ENCODE data around the gene GET4. TPM values are rescaled to one million over a fixed set of nuclear protein-coding genes. Genes with fewer than 3 reads are reported as not detected.

Gene GET4
- polyA plus RNA-seq, 1 of the 3 experiments (the other 2 are of a cell fraction) = 63.1 TPM

- Histone ChIP-seq H3K4me1 (ENCODE audit: control insufficient read depth in 1 of 2, insufficient read depth in 2 of 2, low read depth in 1 of 2, low read length in 1 of 2) (peaks cover 0 to 10% of the 10 kb centered on the region in 2 experiments; a peak in 1 of 4 replicates), H3K4me3 (ENCODE audit: low read depth in 2 of 2, low read length in 1 of 2) (no peak overlapping the region), H3F3A (replicated peaks; ENCODE audit: insufficient read depth) (no peaks in the 10 kb centered on the region), H3K36me3 (replicated peaks in 1 of 2; ENCODE audit: control insufficient read depth in 1 of 2, insufficient read depth in 2 of 2, low read length in 1 of 2) (peaks cover 71 to 95% of the 10 kb centered on the region in 2 experiments), H3K9me3 (no peaks in the 10 kb centered on the region), H3K4me2 (no peak overlapping the region), H4K20me1 (ENCODE audit: insufficient read depth) (no peaks in the 10 kb centered on the region), H3K9me2 (no peaks in the 10 kb centered on the region), H3K79me2 (ENCODE audit: insufficient read depth) (peaks cover 13% of the 10 kb centered on the region; the same call in 1 of the 2 replicates), H3K27ac (ENCODE audit: low read depth in 2 of 2, low read length in 1 of 2) (no peak overlapping the region), H3K27me3 (ENCODE audit: insufficient read depth) (no peaks in the 10 kb centered on the region), H3K9ac (no peak overlapping the region), H2AFZ (ENCODE audit: low read depth) (no peak overlapping the region)
- POLR2A ChIA-PET = no interaction called here
- CTCF ChIA-PET = interaction anchor here (0.7 to 14.6 kb wide), 3 partner anchors 15 to 523 kb away, joined by 3 to 123 read pairs (median 4); no protein-coding TSS in a partner anchor
- TF ChIP-seq REST (IDR thresholded peaks at IDR 0.05; ENCODE audit: low read depth, low read length) (no peak), POLR2AphosphoS5 (IDR thresholded peaks at IDR 0.05; ENCODE audit: low read depth, low read length) (no peak), RAD21 (IDR thresholded peaks at IDR 0.05; ENCODE audit: low read length) (no peak), ELF1 (IDR thresholded peaks at IDR 0.05) (no peak), NFIC (IDR thresholded peaks at IDR 0.05; ENCODE audit: borderline replicate concordance) (no peak), JUND (IDR thresholded peaks at IDR 0.05) (no peak), MXI1 (IDR thresholded peaks at IDR 0.05; ENCODE audit: low read depth, low read length) (no peak), ZBTB33 (IDR thresholded peaks at IDR 0.05; ENCODE audit: borderline replicate concordance, low read depth) (no peak), NRF1 (IDR thresholded peaks at IDR 0.05; ENCODE audit: low read depth, low read length) (no peak), MAX (IDR thresholded peaks at IDR 0.05; ENCODE audit: low read depth) (no peak), GABPA (IDR thresholded peaks at IDR 0.05; ENCODE audit: low read depth) (no peak), USF2 (IDR thresholded peaks at IDR 0.05; ENCODE audit: borderline replicate concordance, low read depth, low read length) (no peak), CTCF (IDR thresholded peaks at IDR 0.05) (no peak), EZH2phosphoT487 (IDR thresholded peaks at IDR 0.05; ENCODE audit: borderline replicate concordance, low read depth) (no peak), USF1 (IDR thresholded peaks at IDR 0.05; ENCODE audit: borderline replicate concordance, low read depth) (no peak), TEAD4 (IDR thresholded peaks at IDR 0.05; ENCODE audit: borderline replicate concordance, insufficient read depth) (no peak), GATA2 (CRISPR knock-in tag; IDR thresholded peaks at IDR 0.05) (no peak), RCOR1 (IDR thresholded peaks at IDR 0.05; ENCODE audit: low read length) (no peak)
- DNase-seq = no peak
- WGBS (ENCODE audit: low lambda C conversion rate) = 83% methylated on average over 10 of the region's 30 CpGs
These were observed 19.8 kb upstream of the GET4 start for GRCh38 chr7:856444-857095.
